ENCODE data around the gene TRIM2.

TRIM2 gene

GRCh38 chr4:153283260-153283659 is 79.0 kb downstream of the TRIM2 start:
- no peaks in the 10 kb centered on the region for H3F3A ChIP-seq (ENCODE audit: control insufficient read depth, insufficient read depth)

GRCh38 chr4:153290134-153290533 is 85.9 kb downstream of the TRIM2 start:
- Histone ChIP-seq H3K9me3 (ENCODE audit: control insufficient read depth, insufficient read depth, low read length) (no peaks in the 10 kb centered on the region), H4K20me1 (ENCODE audit: control insufficient read depth, insufficient read depth, low read depth, low read length) (no peaks in the 10 kb centered on the region), H3K27me3 (ENCODE audit: control insufficient read depth, low read length) (no peaks in the 10 kb centered on the region), H3K4me2 (ENCODE audit: low read length) (no peak overlapping the region), H3K9me2 (replicated peaks; ENCODE audit: control insufficient read depth, low read length) (no peaks in the 10 kb centered on the region), H3K4me1 (ENCODE audit: control insufficient read depth, low read length) (no peaks in the 10 kb centered on the region), H3K4me3 (ENCODE audit: low read length) (no peak overlapping the region), H3F3A (ENCODE audit: control insufficient read depth, insufficient read depth) (no peaks in the 10 kb centered on the region), H3K36me3 (ENCODE audit: control insufficient read depth, low read length) (no peaks in the 10 kb centered on the region), H3K27ac (ENCODE audit: low read depth, low read length) (no peak overlapping the region), H3K79me2 (ENCODE audit: control insufficient read depth, low read length) (no peaks in the 10 kb centered on the region)
- TF ChIP-seq EZH2phosphoT487 (IDR thresholded peaks at IDR 0.05; ENCODE audit: borderline replicate concordance, low read length), result no peak

More at GRCh38 chr4:153283260-153283659, 79.0 kb downstream of the TRIM2 start:
- Histone ChIP-seq H3K36me3 (ENCODE audit: control insufficient read depth, low read length) (no peaks in the 10 kb centered on the region), H3K4me1 (ENCODE audit: control insufficient read depth, low read length) (no peaks in the 10 kb centered on the region), H3K4me3 (ENCODE audit: low read length) (no peak overlapping the region), H3K4me2 (ENCODE audit: low read length) (no peak overlapping the region), H3K79me2 (ENCODE audit: control insufficient read depth, low read length) (no peaks in the 10 kb centered on the region), H3K9me3 (ENCODE audit: control insufficient read depth, insufficient read depth, low read length) (no peaks in the 10 kb centered on the region), H3K9me2 (replicated peaks; ENCODE audit: control insufficient read depth, low read length) (no peaks in the 10 kb centered on the region), H3K27ac (ENCODE audit: low read depth, low read length) (no peak overlapping the region), H4K20me1 (ENCODE audit: control insufficient read depth, insufficient read depth, low read depth, low read length) (no peaks in the 10 kb centered on the region), H3K27me3 (ENCODE audit: control insufficient read depth, low read length) (no peaks in the 10 kb centered on the region)
- TF ChIP-seq, protein P1, sequence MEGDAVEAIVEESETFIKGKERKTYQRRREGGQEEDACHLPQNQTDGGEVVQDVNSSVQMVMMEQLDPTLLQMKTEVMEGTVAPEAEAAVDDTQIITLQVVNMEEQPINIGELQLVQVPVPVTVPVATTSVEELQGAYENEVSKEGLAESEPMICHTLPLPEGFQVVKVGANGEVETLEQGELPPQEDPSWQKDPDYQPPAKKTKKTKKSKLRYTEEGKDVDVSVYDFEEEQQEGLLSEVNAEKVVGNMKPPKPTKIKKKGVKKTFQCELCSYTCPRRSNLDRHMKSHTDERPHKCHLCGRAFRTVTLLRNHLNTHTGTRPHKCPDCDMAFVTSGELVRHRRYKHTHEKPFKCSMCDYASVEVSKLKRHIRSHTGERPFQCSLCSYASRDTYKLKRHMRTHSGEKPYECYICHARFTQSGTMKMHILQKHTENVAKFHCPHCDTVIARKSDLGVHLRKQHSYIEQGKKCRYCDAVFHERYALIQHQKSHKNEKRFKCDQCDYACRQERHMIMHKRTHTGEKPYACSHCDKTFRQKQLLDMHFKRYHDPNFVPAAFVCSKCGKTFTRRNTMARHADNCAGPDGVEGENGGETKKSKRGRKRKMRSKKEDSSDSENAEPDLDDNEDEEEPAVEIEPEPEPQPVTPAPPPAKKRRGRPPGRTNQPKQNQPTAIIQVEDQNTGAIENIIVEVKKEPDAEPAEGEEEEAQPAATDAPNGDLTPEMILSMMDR (IDR thresholded peaks at IDR 0.05; ENCODE audit: low read depth, low read length, poor library complexity, severe bottlenecking), result no peak
- no peak for TF ChIP-seq EZH2phosphoT487 (IDR thresholded peaks at IDR 0.05; ENCODE audit: borderline replicate concordance, low read length)

DNA sequence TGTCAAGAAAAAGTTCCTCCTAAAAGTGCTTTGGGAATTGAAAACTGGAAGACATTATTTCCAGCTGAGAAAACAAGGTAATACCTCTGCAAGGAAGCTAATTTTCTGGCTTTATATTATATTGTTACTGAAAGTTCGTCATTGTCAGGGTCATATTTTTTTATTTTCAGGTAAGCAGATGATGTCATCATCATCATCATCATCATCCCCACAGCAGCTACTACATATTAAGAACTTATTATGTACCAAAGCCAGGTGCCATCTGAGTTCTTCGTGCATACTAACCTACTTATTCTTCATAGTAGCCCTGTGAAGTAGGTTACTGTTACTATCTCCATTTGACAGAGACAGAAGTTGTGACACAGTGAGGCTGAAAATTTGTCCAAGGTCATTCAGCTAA is 87.3 kb downstream of the TRIM2 start:
- Histone ChIP-seq H3K9me3 (ENCODE audit: control insufficient read depth, insufficient read depth, low read length) (no peaks in the 10 kb centered on the region), H3K4me2 (ENCODE audit: low read length) (no peak overlapping the region), H3F3A (ENCODE audit: control insufficient read depth, insufficient read depth) (no peaks in the 10 kb centered on the region), H3K27ac (ENCODE audit: low read depth, low read length) (no peak overlapping the region), H3K27me3 (ENCODE audit: control insufficient read depth, low read length) (no peaks in the 10 kb centered on the region), H3K36me3 (ENCODE audit: control insufficient read depth, low read length) (no peaks in the 10 kb centered on the region), H4K20me1 (ENCODE audit: control insufficient read depth, insufficient read depth, low read depth, low read length) (no peaks in the 10 kb centered on the region), H3K4me3 (ENCODE audit: low read length) (no peak overlapping the region), H3K4me1 (ENCODE audit: control insufficient read depth, low read length) (no peaks in the 10 kb centered on the region), H3K9me2 (replicated peaks; ENCODE audit: control insufficient read depth, low read length) (no peaks in the 10 kb centered on the region), H3K79me2 (ENCODE audit: control insufficient read depth, low read length) (no peaks in the 10 kb centered on the region)
- TF ChIP-seq EZH2phosphoT487 (IDR thresholded peaks at IDR 0.05; ENCODE audit: borderline replicate concordance, low read length), result no peak
- TF ChIP-seq, protein P1 (IDR thresholded peaks at IDR 0.05; ENCODE audit: low read depth, low read length, poor library complexity, severe bottlenecking), result no peak

- no peak for TF ChIP-seq EZH2phosphoT487 (IDR thresholded peaks at IDR 0.05; ENCODE audit: borderline replicate concordance, low read length)
- TF ChIP-seq, protein P1 (IDR thresholded peaks at IDR 0.05; ENCODE audit: low read depth, low read length, poor library complexity, severe bottlenecking), result no peak
- Histone ChIP-seq H3K4me2 (ENCODE audit: low read length) (no peak overlapping the region), H3K36me3 (ENCODE audit: control insufficient read depth, low read length) (no peaks in the 10 kb centered on the region)
These were observed 88.9 kb downstream of the TRIM2 start for GRCh38 chr4:153292897-153293741.

More at GRCh38 chr4:153292897-153293741, 88.9 kb downstream of the TRIM2 start:
- H4K20me1 ChIP-seq (ENCODE audit: control insufficient read depth, insufficient read depth, low read depth, low read length), result no peaks in the 10 kb centered on the region
- no peaks in the 10 kb centered on the region for H3K79me2 ChIP-seq (ENCODE audit: control insufficient read depth, low read length)
- peaks cover 5% of the 10 kb centered on the region; the same call in 1 of the 2 replicates for H3K27me3 ChIP-seq (ENCODE audit: control insufficient read depth, low read length)
- H3K9me2 ChIP-seq (replicated peaks; ENCODE audit: control insufficient read depth, low read length), result no peaks in the 10 kb centered on the region
- no peak overlapping the region for H3K4me3 ChIP-seq (ENCODE audit: low read length)
- no peaks in the 10 kb centered on the region for H3K9me3 ChIP-seq (ENCODE audit: control insufficient read depth, insufficient read depth, low read length)
- no peaks in the 10 kb centered on the region for H3K4me1 ChIP-seq (ENCODE audit: control insufficient read depth, low read length)
- H3F3A ChIP-seq (ENCODE audit: control insufficient read depth, insufficient read depth), result no peaks in the 10 kb centered on the region
- H3K27ac ChIP-seq (ENCODE audit: low read depth, low read length), result no peak overlapping the region

All from DOHH2 (cell line).